Memory B cell (primary cell): ENCODE measurements around the gene NLRP4.
"Not testable (repeated sequence)": the region's sequence is repeated elsewhere in the genome, so short reads cannot be mapped to it uniquely, and the experiment has no call there.

Experiments used
- ATAC-seq: fragments of 150-1000 bp; cut with Tn5 transposase; 2 replicates; pipeline ENCODE4 v1.10.0; 2021; ENCODE audit warnings: low read depth, mild to moderate bottlenecking, moderate library complexity
- DNase-seq, 2 donors: peaks; one replicate each; pipeline ENCODE4 v3.0.0; 2022; ENCODE audit warnings: low spot score in 2 of 2
- H3K27ac Mint-ChIP-seq: one replicate; pipeline ENCODE4 v1.8.0; 2022; ENCODE audit warnings: mild to moderate bottlenecking, moderate library complexity, mixed read lengths
- H3K27me3 Mint-ChIP-seq: one replicate; pipeline ENCODE4 v1.8.0; 2022; ENCODE audit warnings: mixed read lengths
- H3K36me3 Mint-ChIP-seq: one replicate; pipeline ENCODE4 v1.8.0; 2022; ENCODE audit warnings: mild to moderate bottlenecking, mixed read lengths
- H3K4me1 Mint-ChIP-seq: one replicate; pipeline ENCODE4 v1.8.0; 2022; ENCODE audit warnings: mixed read lengths
- H3K4me3 Mint-ChIP-seq: one replicate; pipeline ENCODE4 v1.8.0; 2022; ENCODE audit warnings: mild to moderate bottlenecking, moderate library complexity, mixed read lengths
- H3K9me3 Mint-ChIP-seq: one replicate; pipeline ENCODE4 v1.8.0; 2022; ENCODE audit warnings: mixed read lengths

The NLRP4 gene

GRCh38 chr19:55907746-55908145 is 71.4 kb downstream of the NLRP4 start:
- Mint-ChIP-seq H3K9me3 (peaks cover 9% of the 10 kb centered on the region), H3K4me3 (no peak overlapping the region), H3K27ac (no peak overlapping the region), H3K4me1 (no peaks in the 10 kb centered on the region), H3K36me3 (no peaks in the 10 kb centered on the region), H3K27me3 (peaks cover 11% of the 10 kb centered on the region)
- DNase-seq (no peak), ATAC-seq (no peak)

DNA sequence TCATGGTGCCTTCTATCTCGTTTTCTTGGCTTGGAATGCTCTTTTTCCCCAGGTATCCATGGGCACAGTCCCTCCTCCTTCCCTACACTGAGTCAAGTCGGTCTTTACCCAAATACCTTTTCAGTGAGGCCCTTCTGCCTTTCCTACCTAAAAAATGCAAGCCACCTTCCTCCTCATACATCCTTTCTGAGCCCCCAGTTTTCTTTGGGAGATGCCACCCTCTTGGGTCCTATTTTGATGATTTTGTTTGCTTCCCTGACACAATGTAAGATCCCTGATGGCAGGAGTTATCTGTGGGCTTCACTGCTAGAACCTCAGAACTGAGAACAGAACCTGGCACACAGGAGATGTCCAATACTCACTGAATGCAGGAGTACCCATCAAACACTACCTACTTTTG is 73.5 kb downstream of the NLRP4 start:
- H3K27me3 Mint-ChIP-seq: peaks cover 6% of the 10 kb centered on the region
- H3K4me3 Mint-ChIP-seq: no peak overlapping the region
- DNase-seq (no peak), ATAC-seq (no peak)
- no peaks in the 10 kb centered on the region for H3K36me3 Mint-ChIP-seq
- no peaks in the 10 kb centered on the region for H3K4me1 Mint-ChIP-seq
- no peak overlapping the region for H3K27ac Mint-ChIP-seq
- peaks cover 7% of the 10 kb centered on the region for H3K9me3 Mint-ChIP-seq

GRCh38 chr19:55912916-55913315 is 76.6 kb downstream of the NLRP4 start:
- H3K9me3 Mint-ChIP-seq: peaks cover 19% of the 10 kb centered on the region

DNA sequence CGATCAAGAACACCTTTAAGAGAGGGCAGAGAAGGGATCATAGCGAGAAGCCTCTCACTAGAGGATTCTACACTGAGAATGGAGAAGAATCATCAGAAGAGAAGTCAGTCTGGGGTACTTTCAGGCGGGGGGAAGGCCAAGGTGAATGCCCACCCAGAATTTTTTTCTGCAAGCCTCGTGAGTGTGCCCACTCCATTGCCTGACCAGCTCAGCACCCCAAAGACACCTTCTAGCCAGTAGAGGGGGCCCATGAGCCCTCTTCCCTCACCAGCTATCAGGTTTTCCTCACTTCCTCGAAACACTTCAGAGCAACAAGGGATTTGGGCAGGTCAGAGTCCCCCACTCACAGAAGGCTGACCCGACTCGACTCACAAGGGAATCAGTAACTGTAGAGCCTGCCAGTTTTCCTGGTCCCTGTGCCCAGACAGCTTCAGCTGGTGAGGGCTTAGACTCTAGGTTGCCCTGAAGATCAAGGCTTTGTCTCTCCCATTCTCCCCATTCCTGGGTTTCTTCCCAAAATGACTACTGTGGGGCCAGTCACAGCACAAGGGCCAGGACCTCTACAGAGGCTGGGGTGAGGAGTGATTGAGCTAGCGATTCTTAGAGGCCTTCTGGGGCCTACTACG is 77.4 kb downstream of the NLRP4 start:
- DNase-seq (no peak), ATAC-seq (no peak)
- H3K27me3 Mint-ChIP-seq: peaks cover 4% of the 10 kb centered on the region
- no peaks in the 10 kb centered on the region for H3K4me1 Mint-ChIP-seq
- H3K36me3 Mint-ChIP-seq: no peaks in the 10 kb centered on the region
- H3K9me3 Mint-ChIP-seq: peaks cover 21% of the 10 kb centered on the region
- no peak overlapping the region for H3K4me3 Mint-ChIP-seq
- H3K27ac Mint-ChIP-seq: no peak overlapping the region

More at GRCh38 chr19:55912916-55913315, 76.6 kb downstream of the NLRP4 start:
- Mint-ChIP-seq H3K27me3 (peaks cover 6% of the 10 kb centered on the region), H3K27ac (no peak overlapping the region), H3K4me1 (no peaks in the 10 kb centered on the region), H3K36me3 (no peaks in the 10 kb centered on the region), H3K4me3 (no peak overlapping the region)
- ATAC-seq (no peak), DNase-seq (no peak)

DNA sequence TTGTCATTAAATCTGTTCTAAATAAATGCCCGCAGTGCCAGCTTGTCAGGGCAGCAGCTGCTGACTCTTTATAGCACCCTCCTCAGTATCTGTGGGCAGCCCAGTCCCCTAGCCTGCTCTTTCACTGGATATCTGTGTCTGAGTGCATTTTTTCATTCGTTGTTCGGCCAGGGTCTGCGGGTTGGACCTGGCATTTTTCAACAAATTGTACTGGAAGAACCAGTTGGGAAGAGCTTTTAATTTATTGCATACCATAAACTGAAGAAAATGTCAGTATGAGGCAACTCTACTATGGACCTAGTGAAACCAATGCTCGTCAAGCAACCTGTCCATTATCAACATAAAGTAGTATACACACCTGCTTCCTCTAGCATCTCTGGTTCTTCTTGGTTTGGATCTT is 87.2 kb downstream of the NLRP4 start:
- ATAC-seq (no peak), DNase-seq (no peak)
- Mint-ChIP-seq H3K4me3 (no peak overlapping the region), H3K27me3 (peaks cover 6% of the 10 kb centered on the region), H3K27ac (no peak overlapping the region), H3K9me3 (peaks cover 14% of the 10 kb centered on the region), H3K36me3 (no peaks in the 10 kb centered on the region), H3K4me1 (no peaks in the 10 kb centered on the region)

- DNase-seq (no peak), ATAC-seq (no peak)
- H3K9me3 Mint-ChIP-seq: peaks cover 7% of the 10 kb centered on the region
- peaks cover 2% of the 10 kb centered on the region for H3K4me1 Mint-ChIP-seq
- H3K36me3 Mint-ChIP-seq: peaks cover 2% of the 10 kb centered on the region
- no peak overlapping the region for H3K4me3 Mint-ChIP-seq
- H3K27ac Mint-ChIP-seq: no peak overlapping the region
- H3K27me3 Mint-ChIP-seq: peaks cover 13% of the 10 kb centered on the region
These were observed 91.7 kb downstream of the NLRP4 start for GRCh38 chr19:55927991-55928390.

- DNase-seq, ATAC-seq, H3K4me3 Mint-ChIP-seq, H3K27ac Mint-ChIP-seq, H3K4me1 Mint-ChIP-seq, H3K36me3 Mint-ChIP-seq, H3K9me3 Mint-ChIP-seq: not testable (repeated sequence)
- peaks cover 13% of the 10 kb centered on the region for H3K27me3 Mint-ChIP-seq
These were observed 92.9 kb downstream of the NLRP4 start for GRCh38 chr19:55929258-55929657.

DNA sequence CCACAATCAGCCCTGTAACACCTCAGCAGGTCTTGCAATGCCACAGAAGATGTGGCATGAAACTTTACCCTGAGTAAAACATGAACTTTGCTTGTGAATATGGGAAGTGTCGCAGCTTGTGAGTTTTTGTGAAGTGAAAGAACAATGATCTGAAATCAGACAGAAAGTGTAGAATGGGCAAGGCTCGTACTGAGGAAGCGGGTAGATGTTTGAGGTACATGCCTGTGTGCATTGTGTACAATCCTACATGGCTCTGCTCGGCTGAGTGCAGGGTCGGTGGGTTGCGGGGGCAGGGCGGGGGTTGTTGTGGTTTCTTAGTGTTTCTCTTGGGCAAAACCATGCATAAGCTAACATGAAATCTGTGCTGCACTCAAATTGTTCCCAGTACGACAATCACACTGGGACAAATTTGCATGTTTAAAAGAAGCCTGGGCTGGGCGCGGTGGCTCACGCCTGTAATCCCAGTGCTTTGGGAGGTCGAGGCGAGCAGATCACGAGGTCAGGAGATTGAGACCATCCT is 94.7 kb downstream of the NLRP4 start:
- DNase-seq (no peak), ATAC-seq (no peak)
- Mint-ChIP-seq H3K27ac (no peak overlapping the region), H3K4me1 (peaks cover 2% of the 10 kb centered on the region), H3K4me3 (no peak overlapping the region), H3K27me3 (peaks cover 9% of the 10 kb centered on the region), H3K36me3 (peaks cover 2% of the 10 kb centered on the region), H3K9me3 (peaks cover 4% of the 10 kb centered on the region)
